ENCODE measurements around the gene SEPTIN8. TPM values are rescaled to one million over a fixed set of nuclear protein-coding genes. Genes with fewer than 3 reads are reported as not detected.
"Not testable (repeated sequence)": the region's sequence is repeated elsewhere in the genome, so short reads cannot be mapped to it uniquely, and the experiment has no call there.

Gene SEPTIN8
- total RNA-seq, 1 donor from 2014 or later = 46.2 TPM

DNA sequence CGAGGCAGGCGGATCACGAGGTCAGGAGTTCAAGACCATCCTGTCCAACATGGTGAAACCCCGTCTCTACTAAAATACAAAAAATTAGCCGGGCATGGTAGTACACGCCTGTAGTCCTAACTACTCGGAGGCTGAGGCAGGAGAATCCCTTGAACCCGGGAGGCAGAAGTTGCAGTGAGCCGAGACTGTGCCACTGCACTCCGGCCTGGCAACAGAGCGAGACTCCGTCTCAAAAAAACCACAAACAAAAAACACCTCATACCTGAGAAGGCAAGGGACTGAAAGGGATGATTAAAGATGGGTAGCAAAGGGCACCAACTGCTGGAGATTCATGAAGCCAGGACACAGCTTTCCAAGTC is 29.7 kb upstream of the SEPTIN8 start:
- H3K27ac Mint-ChIP-seq; intact Hi-C loops (cut with micrococcal nuclease); DNase-seq (ENCODE audit: low spot score); H3K36me3 Mint-ChIP-seq (ENCODE audit: low read depth); H3K9me3 Mint-ChIP-seq; H3K4me3 Mint-ChIP-seq; H3K4me1 Mint-ChIP-seq (ENCODE audit: low read depth): not testable (repeated sequence)
- peaks cover 65% of the 10 kb centered on the region for H3K27me3 Mint-ChIP-seq (ENCODE audit: insufficient read depth)

DNA sequence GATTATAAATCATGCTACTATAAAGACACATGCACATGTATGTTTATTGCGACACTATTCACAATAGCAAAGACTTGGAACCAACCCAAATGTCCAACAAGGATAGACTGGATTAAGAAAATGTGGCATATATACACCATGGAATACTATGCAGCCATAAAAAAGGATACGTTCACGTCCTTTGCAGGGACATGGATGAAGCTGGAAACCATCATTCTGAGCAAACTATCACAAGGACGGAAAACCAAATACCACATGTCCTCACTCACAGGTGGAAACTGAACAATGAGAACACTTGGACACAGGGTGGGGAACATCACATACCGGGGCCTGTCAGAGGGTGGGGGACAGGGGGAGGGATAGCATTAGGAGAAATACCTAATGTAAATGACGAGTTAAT is 28.8 kb upstream of the SEPTIN8 start:
- H3K9me3 Mint-ChIP-seq; H3K27ac Mint-ChIP-seq; H3K4me3 Mint-ChIP-seq; H3K36me3 Mint-ChIP-seq (ENCODE audit: low read depth); H3K4me1 Mint-ChIP-seq (ENCODE audit: low read depth); DNase-seq (ENCODE audit: low spot score); intact Hi-C loops (cut with micrococcal nuclease): not testable (repeated sequence)
- H3K27me3 Mint-ChIP-seq (ENCODE audit: insufficient read depth) = peaks cover 60% of the 10 kb centered on the region

DNA sequence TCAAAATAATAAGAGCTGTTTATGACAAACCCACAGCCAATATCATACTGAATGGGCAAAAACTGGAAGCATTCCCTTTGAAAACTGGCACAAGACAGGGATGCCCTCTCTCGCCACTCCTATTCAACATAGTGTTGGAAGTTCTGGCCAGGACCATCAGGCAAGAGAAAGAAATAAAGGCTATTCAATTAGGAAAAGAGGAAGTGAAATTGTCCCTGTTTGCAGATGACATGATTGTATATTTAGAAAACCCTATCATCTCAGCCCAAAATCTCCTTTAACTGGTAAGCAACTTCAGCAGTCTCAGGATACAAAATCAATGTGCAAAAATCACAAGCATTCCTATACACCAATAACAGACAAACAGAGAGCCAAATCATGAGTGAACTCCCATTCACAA is 27.2 kb upstream of the SEPTIN8 start:
- H3K4me3 Mint-ChIP-seq; intact Hi-C loops (cut with micrococcal nuclease); DNase-seq (ENCODE audit: low spot score); H3K4me1 Mint-ChIP-seq (ENCODE audit: low read depth); H3K27ac Mint-ChIP-seq; H3K9me3 Mint-ChIP-seq; H3K36me3 Mint-ChIP-seq (ENCODE audit: low read depth): not testable (repeated sequence)
- H3K27me3 Mint-ChIP-seq (ENCODE audit: insufficient read depth) = peaks cover 50% of the 10 kb centered on the region

DNA sequence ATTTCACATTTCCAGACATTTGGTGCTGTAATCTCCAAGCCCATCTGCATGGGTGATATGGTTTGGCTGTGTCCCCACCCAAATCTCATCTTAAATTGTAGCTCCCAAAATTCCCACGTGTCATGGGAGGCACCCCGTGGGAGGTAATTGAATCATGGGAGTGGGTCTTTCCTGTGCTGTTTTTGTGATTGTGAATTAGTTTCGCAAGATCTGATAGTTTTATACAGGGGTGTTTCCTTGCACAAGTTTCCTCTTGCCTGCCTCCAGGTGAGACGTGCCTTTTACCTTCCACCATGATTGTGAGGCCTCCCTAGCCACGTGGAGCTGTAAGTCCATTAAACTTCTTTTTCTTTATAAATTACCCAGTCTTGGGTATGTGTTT is 25.6 kb upstream of the SEPTIN8 start:
- H3K9me3 Mint-ChIP-seq; DNase-seq (ENCODE audit: low spot score); H3K36me3 Mint-ChIP-seq (ENCODE audit: low read depth); H3K4me3 Mint-ChIP-seq; H3K4me1 Mint-ChIP-seq (ENCODE audit: low read depth); H3K27ac Mint-ChIP-seq: not testable (repeated sequence)
- intact Hi-C loops (cut with micrococcal nuclease) = loop anchor here (1.0 kb wide), 1 partner anchor 296 kb away; no protein-coding TSS in a partner anchor
- H3K27me3 Mint-ChIP-seq (ENCODE audit: insufficient read depth) = peaks cover 46% of the 10 kb centered on the region

DNA sequence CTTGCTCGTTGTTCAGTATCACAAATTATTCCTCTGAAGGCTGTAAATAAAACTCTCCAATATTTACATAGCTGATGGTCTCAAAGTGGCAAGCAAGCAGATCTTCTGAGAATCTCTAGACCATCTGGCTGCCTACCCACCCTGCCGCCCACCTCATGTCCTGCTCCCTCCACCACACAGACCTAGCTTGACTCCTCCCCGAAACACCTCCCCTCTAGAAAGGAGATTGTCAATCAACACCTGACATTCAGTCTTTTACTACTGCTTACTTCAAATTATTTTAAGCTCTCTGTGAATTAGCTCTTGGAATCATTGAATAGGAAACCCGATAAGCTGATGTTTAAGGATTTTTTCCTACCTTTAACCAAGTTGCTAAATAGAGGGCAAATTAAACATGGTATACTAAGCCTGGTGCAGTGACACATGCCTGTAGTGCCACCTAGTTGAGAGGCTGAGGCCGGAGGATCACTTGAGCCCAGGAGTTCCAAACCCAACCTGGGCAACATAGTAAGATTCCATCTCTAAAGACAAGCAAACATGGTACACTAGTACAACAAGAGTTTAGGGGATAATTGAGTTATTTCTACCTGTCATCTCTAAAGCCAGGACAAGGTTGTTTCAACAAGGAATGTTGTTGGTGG is 25.1 kb upstream of the SEPTIN8 start:
- Mint-ChIP-seq H3K4me1 (ENCODE audit: low read depth) (peaks cover 6% of the 10 kb centered on the region), H3K4me3 (no peak overlapping the region), H3K36me3 (ENCODE audit: low read depth) (no peaks in the 10 kb centered on the region), H3K9me3 (no peaks in the 10 kb centered on the region), H3K27ac (no peak overlapping the region), H3K27me3 (ENCODE audit: insufficient read depth) (peaks cover 43% of the 10 kb centered on the region)
- intact Hi-C loops (cut with micrococcal nuclease) = loop anchor here (1.0 kb wide), 1 partner anchor 296 kb away; no protein-coding TSS in a partner anchor
- DNase-seq (ENCODE audit: low spot score) = no peak

DNA sequence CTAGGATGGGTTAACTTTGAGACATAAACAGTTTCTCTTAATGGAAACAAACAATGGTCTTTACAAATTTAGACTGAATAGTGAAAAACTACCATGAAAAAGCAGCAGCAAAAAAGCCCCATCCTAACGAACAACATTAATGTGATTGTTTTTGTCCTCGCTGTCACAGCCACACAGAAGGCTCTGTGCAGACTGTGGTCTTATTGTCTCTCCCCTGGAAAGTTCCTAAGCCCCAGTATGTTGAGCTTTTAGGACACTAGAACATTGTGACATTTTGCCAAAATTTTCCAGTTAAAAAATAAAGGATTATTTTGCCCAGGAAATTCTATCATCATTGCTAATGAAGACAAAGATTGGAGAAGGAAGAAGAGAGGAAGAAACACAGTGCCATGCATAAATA is 23.5 kb upstream of the SEPTIN8 start:
- DNase-seq (ENCODE audit: low spot score) = no peak
- intact Hi-C loops (cut with micrococcal nuclease) = no loop called here
- no peak overlapping the region for H3K27ac Mint-ChIP-seq
- H3K9me3 Mint-ChIP-seq = no peaks in the 10 kb centered on the region
- peaks cover 44% of the 10 kb centered on the region for H3K27me3 Mint-ChIP-seq (ENCODE audit: insufficient read depth)
- H3K4me3 Mint-ChIP-seq = no peak overlapping the region
- H3K36me3 Mint-ChIP-seq (ENCODE audit: low read depth) = no peaks in the 10 kb centered on the region
- peaks cover 6% of the 10 kb centered on the region for H3K4me1 Mint-ChIP-seq (ENCODE audit: low read depth)

DNA sequence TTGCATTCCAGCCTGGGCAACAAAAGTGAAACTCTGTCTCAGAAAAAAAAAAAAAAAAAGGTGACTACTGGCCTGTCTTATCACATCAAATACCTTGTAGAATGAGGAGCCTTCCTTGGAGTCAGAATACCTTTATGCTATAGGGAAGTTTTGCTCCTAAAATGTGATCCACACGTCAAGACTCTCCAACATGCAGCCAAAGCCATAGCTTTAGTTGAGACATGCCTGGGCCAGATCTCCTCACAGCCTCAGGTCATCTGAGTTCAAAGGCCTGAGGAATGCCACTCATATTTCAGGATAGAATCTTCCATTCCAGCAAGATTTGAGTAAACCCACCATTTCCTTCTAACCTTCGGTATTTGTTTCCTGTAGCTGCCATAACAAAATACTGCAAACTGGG is 22.4 kb upstream of the SEPTIN8 start:
- no peak for DNase-seq (ENCODE audit: low spot score)
- Mint-ChIP-seq H3K9me3 (no peaks in the 10 kb centered on the region), H3K36me3 (ENCODE audit: low read depth) (no peaks in the 10 kb centered on the region), H3K27me3 (ENCODE audit: insufficient read depth) (peaks cover 41% of the 10 kb centered on the region), H3K4me1 (ENCODE audit: low read depth) (peaks cover 6% of the 10 kb centered on the region), H3K27ac (no peak overlapping the region), H3K4me3 (no peak overlapping the region)
- intact Hi-C loops (cut with micrococcal nuclease) = no loop called here

DNA sequence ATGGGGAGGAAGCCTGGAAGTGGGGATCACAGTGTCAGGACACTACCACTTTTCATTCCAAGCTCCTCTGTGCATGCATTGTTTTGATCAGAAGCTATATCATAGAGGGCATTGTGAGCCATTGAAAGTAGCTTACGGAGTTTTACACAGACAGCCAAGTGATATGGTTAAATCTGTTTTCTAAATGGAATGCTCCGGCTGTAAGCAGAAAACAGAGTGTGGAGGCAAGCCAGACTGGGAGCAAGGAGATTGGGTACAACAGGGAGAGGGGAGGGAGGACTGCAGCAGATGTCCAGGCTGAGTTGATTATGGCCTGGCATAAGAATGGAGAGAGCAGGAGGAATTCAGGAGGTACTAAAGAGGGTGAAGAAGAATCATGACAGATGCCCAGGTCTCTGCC is 20.6 kb upstream of the SEPTIN8 start:
- intact Hi-C loops (cut with micrococcal nuclease) = no loop called here
- no peak for DNase-seq (ENCODE audit: low spot score)
- Mint-ChIP-seq H3K4me1 (ENCODE audit: low read depth) (peaks cover 6% of the 10 kb centered on the region), H3K4me3 (no peak overlapping the region), H3K27ac (no peak overlapping the region), H3K36me3 (ENCODE audit: low read depth) (no peaks in the 10 kb centered on the region), H3K27me3 (ENCODE audit: insufficient read depth) (peaks cover 34% of the 10 kb centered on the region), H3K9me3 (no peaks in the 10 kb centered on the region)

DNA sequence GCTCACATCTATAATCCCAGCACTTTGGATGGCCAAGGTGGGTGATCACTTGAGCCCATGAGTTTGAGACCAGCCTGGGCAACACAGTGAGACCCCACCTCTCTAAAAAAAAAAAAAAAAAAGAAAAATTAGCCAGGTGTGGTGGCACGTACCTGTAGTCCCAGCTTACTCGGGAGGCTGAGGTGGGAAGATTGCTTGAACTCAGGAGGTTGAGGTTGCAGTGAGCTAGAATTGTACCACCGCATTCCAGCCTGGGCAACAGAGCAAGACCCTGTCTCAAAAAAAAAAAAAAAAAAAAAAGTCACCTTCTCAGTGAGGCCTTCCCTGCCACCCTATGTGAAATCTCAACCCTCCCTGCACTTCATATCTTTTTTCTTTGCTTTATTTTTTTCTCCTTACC is 14.0 kb upstream of the SEPTIN8 start:
- H3K4me1 Mint-ChIP-seq (ENCODE audit: low read depth) = peaks cover 4% of the 10 kb centered on the region
- no peak overlapping the region for H3K4me3 Mint-ChIP-seq
- H3K9me3 Mint-ChIP-seq = no peaks in the 10 kb centered on the region
- peaks cover 25% of the 10 kb centered on the region for H3K27me3 Mint-ChIP-seq (ENCODE audit: insufficient read depth)
- intact Hi-C loops (cut with micrococcal nuclease) = no loop called here
- H3K36me3 Mint-ChIP-seq (ENCODE audit: low read depth) = no peaks in the 10 kb centered on the region
- no peak for DNase-seq (ENCODE audit: low spot score)
- H3K27ac Mint-ChIP-seq = no peak overlapping the region

DNA sequence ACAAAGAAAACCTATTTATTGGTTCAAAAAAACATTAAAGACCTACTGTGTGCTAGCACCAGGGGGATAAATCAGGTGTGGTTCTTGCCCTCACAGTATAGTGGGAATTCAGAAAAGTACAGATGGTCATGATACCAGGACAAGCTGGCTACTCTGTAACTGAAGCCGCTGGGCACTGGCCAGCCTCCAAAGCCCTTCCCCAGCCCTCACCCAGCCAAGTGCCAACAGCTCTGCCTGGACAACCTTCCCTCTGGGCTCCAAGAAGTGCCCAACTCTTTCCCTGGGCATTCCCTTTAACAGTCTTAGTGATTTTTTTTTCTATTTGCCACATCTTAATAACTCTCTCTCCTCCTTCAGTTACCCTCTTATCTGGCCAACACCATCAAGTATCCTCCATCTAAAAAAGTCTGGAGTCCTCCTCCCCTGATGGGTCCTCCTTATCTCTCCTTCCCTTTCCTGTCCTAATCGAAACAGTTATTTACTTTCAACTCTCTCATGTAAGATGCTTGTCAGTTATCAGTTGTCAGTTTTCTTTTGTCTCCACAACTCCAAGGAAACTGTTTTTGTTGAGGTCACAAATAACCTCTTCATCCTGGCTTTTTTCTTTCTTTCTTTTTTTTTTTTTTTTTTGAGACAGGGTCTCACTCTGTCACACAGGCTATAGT is 13.3 kb upstream of the SEPTIN8 start:
- intact Hi-C loops (cut with micrococcal nuclease) = no loop called here
- H3K4me1 Mint-ChIP-seq (ENCODE audit: low read depth) = peaks cover 10% of the 10 kb centered on the region
- no peak overlapping the region for H3K4me3 Mint-ChIP-seq
- DNase-seq (ENCODE audit: low spot score) = no peak
- no peaks in the 10 kb centered on the region for H3K36me3 Mint-ChIP-seq (ENCODE audit: low read depth)
- no peaks in the 10 kb centered on the region for H3K9me3 Mint-ChIP-seq
- H3K27ac Mint-ChIP-seq = no peak overlapping the region
- H3K27me3 Mint-ChIP-seq (ENCODE audit: insufficient read depth) = peaks cover 23% of the 10 kb centered on the region

DNA sequence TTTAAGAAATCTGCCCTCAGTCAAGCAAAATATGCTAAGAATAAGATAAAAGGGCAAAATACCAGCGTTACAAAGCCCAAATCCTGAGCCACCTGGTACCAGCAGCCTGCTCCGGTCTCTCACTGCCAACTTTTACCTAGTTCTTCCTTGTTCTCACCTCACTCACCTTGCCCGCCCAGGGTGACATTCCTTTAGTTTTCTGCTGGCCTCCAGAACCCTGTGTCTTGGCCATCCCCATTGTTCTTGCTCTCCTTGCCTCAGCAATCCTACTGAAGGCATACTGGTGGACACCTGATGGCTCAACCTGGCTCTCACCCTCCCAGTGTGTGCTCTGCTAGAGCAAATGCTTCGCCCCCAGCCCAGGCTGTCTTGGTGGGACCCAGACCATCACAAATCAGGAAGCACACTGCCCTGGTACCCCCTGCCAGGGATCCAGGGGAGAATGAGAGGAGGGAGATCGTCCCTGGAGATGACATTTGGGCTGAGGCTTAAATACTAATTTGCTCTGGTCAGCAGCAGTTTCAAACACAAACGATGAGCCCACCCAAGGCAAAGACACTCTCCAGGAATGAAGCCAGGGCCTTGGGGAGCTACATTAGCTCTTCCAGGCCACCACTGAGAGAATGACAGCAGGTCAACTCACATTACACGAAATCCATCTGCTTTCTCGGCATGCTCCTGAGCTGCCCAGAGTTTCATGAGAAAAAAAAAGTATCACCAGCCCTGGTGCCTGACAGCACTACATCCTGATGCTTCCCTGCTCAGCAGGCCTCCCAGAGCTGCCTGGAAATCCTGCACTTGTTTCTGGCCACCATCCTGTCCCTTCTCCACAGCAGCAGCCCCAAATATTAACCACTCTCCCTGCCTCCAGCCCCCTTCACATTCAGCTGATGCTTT is 12.2 kb upstream of the SEPTIN8 start:
- Mint-ChIP-seq H3K9me3 (no peaks in the 10 kb centered on the region), H3K27ac (no peak overlapping the region), H3K4me3 (no peak overlapping the region), H3K36me3 (ENCODE audit: low read depth) (no peaks in the 10 kb centered on the region), H3K4me1 (ENCODE audit: low read depth) (peaks cover 15% of the 10 kb centered on the region), H3K27me3 (ENCODE audit: insufficient read depth) (peaks cover 20% of the 10 kb centered on the region)
- intact Hi-C loops (cut with micrococcal nuclease) = no loop called here
- no peak for DNase-seq (ENCODE audit: low spot score)

DNA sequence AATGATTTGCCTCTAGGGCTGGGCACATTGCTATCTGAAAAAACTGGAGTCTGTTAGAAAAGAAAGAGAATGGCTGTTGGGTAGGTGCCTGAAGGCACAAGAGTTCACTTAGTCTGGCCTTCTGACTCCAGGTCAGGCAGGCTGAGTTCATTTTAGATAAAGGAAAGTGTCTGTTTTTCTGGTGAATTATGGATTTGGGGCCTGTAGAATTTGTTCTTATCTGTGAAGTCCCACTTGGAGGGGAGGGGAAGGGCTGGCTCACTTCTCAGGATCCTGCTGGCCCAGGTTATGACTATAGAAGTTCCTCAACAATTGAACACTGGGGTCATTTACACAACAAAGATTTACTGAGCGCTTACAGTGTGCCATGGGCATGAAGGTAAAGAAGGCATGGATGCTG is 11.5 kb upstream of the SEPTIN8 start:
- Mint-ChIP-seq H3K4me1 (ENCODE audit: low read depth) (peaks cover 15% of the 10 kb centered on the region), H3K4me3 (no peak overlapping the region), H3K9me3 (no peaks in the 10 kb centered on the region), H3K27me3 (ENCODE audit: insufficient read depth) (peaks cover 23% of the 10 kb centered on the region), H3K36me3 (ENCODE audit: low read depth) (no peaks in the 10 kb centered on the region), H3K27ac (no peak overlapping the region)
- no peak for DNase-seq (ENCODE audit: low spot score)
- intact Hi-C loops (cut with micrococcal nuclease) = no loop called here

DNA sequence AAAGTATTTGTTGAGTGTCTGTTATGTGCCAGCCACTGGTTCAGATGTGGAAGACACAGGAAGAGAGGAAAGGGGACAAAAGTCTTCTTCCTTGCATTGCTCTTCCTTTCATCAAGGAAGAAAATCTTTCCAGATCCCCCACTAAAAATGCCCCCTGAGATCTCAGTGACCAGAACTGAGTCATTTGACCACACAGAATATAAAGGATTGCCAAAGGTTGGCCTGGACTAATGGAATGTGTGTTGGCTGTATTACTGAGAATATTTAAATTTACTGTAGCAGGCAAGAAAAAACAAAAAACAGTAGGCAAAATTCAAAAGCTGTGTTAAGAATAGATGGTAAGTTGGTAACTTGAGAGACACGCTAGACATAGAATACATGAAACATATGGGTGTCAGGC is 10.0 kb upstream of the SEPTIN8 start:
- Mint-ChIP-seq H3K36me3 (ENCODE audit: low read depth) (no peaks in the 10 kb centered on the region), H3K4me3 (no peak overlapping the region), H3K9me3 (no peaks in the 10 kb centered on the region), H3K27ac (no peak overlapping the region), H3K4me1 (ENCODE audit: low read depth) (peaks cover 16% of the 10 kb centered on the region), H3K27me3 (ENCODE audit: insufficient read depth) (peaks cover 23% of the 10 kb centered on the region)
- intact Hi-C loops (cut with micrococcal nuclease) = no loop called here
- DNase-seq (ENCODE audit: low spot score) = no peak
